ENCODE measurements around the gene MCUB. TPM values are rescaled to one million over a fixed set of nuclear protein-coding genes. Genes with fewer than 3 reads are reported as not detected.

MCUB gene
- total and polyA plus RNA-seq, 3 donors from 2014 or later, result 7.7 to 23.4 (median 20.1) TPM

DNA sequence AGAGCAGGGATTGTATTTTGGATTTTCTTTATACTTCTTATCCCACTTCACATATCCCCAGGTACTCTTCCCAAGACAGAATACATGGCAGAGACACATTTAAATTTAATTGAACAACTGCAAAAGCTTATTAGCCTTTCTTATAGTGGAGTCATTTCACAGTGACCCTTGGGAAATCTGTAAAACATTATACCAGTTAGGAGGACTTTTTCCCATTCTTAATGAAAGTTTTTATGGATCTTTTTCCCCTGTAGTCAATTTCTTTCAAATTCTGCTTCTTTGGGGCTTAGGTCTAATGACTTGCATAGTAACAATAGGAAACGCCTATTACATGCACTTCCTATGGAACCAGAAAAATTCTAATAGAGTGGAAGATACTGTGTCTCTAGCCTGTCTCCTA, 14.6 kb upstream of the MCUB start:
- WGBS, 2 donors, result 94 to 98% methylated on average over 1 of the region's 1 CpG
- H3K27me3 ChIP-seq, result no peaks in the 10 kb centered on the region
- H3K27ac ChIP-seq, result no peak overlapping the region
- no peaks in the 10 kb centered on the region for H3K36me3 ChIP-seq (ENCODE audit: low read depth, missing control alignments)
- H3K4me1 ChIP-seq, result no peaks in the 10 kb centered on the region
- TF ChIP-seq, protein P1, sequence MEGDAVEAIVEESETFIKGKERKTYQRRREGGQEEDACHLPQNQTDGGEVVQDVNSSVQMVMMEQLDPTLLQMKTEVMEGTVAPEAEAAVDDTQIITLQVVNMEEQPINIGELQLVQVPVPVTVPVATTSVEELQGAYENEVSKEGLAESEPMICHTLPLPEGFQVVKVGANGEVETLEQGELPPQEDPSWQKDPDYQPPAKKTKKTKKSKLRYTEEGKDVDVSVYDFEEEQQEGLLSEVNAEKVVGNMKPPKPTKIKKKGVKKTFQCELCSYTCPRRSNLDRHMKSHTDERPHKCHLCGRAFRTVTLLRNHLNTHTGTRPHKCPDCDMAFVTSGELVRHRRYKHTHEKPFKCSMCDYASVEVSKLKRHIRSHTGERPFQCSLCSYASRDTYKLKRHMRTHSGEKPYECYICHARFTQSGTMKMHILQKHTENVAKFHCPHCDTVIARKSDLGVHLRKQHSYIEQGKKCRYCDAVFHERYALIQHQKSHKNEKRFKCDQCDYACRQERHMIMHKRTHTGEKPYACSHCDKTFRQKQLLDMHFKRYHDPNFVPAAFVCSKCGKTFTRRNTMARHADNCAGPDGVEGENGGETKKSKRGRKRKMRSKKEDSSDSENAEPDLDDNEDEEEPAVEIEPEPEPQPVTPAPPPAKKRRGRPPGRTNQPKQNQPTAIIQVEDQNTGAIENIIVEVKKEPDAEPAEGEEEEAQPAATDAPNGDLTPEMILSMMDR (IDR thresholded peaks at IDR 0.05), result no peak
- no peak for TF ChIP-seq POLR2A (IDR thresholded peaks at IDR 0.05)
- H3K4me3 ChIP-seq, result no peak overlapping the region
- no peaks in the 10 kb centered on the region for H3K9me3 ChIP-seq
- DNase-seq, result no peak
- intact Hi-C loops (cut with DNase I; ENCODE audit: low total_unique reads), result no loop called here

DNA sequence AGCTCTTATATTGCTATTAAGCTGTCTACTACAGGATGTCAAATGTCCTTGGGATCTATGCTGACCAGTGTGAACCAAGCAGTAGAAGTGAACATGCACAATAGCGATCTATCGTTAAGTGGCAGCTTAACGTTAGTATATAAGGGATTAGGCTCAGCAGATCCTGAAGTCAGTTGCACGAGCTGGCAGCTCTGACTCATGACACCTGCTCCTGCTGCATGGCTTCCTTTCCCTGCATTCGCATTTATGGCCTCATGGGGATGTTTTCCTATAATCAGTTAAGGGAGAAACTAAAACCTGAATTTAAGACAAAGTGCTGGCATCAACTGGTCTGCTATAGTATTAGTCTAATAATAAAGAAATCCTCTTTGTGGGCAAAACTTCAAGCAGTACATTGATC, 12.7 kb upstream of the MCUB start:
- TF ChIP-seq, protein P1 (IDR thresholded peaks at IDR 0.05), result no peak
- no peak for TF ChIP-seq POLR2A (IDR thresholded peaks at IDR 0.05)
- 79 to 92% methylated on average over 5 of the region's 5 CpGs for WGBS, 2 donors
- Histone ChIP-seq H3K36me3 (ENCODE audit: low read depth, missing control alignments) (no peaks in the 10 kb centered on the region), H3K27ac (no peak overlapping the region), H3K4me3 (no peak overlapping the region), H3K4me1 (no peaks in the 10 kb centered on the region), H3K9me3 (no peaks in the 10 kb centered on the region), H3K27me3 (no peaks in the 10 kb centered on the region)
- intact Hi-C loops (cut with DNase I; ENCODE audit: low total_unique reads), result no loop called here
- DNase-seq, result no peak

DNA sequence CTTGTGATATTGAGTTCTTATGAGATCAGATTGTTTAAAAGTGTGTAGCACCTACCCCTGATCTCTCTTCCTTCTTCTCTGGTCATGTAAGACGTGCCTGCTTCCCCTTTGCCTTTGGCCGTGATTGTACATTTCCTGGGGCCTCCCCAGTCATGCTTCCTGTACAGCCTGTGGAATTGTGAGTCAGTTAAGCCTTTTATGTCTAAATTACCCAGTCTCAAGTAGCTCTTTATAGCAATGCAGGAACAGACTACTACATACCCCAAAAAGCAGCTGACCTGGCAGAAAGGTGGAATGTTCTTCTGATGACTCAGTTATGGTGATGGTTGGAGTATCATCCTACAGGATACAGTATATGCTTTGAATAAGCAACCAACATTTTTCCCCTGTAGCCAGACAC, 11.4 kb upstream of the MCUB start:
- WGBS, 2 donors, result 72 to 86% methylated on average over 2 of the region's 2 CpGs
- intact Hi-C loops (cut with DNase I; ENCODE audit: low total_unique reads), result no loop called here
- Histone ChIP-seq H3K27ac (no peak overlapping the region), H3K27me3 (no peaks in the 10 kb centered on the region), H3K4me3 (no peak overlapping the region), H3K9me3 (no peaks in the 10 kb centered on the region), H3K4me1 (no peaks in the 10 kb centered on the region), H3K36me3 (ENCODE audit: low read depth, missing control alignments) (no peaks in the 10 kb centered on the region)
- no peak for DNase-seq
- no peak for TF ChIP-seq POLR2A (IDR thresholded peaks at IDR 0.05)
- TF ChIP-seq, protein P1 (IDR thresholded peaks at IDR 0.05), result no peak

DNA sequence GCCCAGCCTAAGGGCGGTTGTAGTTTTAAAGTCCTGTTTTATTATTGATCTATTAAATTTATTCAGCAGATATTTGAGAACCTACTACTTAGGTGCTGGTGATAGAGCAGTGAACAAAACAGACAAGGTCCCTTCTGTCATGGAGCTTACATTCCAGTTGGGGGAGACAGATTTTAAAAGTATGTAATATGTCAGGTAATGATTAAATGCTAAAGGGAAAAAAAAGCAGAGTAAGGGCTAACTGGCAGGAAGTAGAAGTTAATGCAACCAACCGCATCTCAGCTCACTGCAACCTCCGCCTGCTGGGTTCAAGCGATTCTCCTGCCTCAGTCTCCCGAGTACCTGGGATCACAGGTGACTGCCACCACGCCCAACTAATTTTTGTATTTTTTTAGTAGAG, 7.8 kb upstream of the MCUB start:
- 92 to 98% methylated on average over 6 of the region's 6 CpGs for WGBS, 2 donors
- no peaks in the 10 kb centered on the region for H3K9me3 ChIP-seq
- TF ChIP-seq, protein P1 (IDR thresholded peaks at IDR 0.05), result no peak
- no peak for TF ChIP-seq POLR2A (IDR thresholded peaks at IDR 0.05)
- no peak for DNase-seq
- H3K4me1 ChIP-seq, result no peaks in the 10 kb centered on the region
- no peaks in the 10 kb centered on the region for H3K36me3 ChIP-seq (ENCODE audit: low read depth, missing control alignments)
- intact Hi-C loops (cut with DNase I; ENCODE audit: low total_unique reads), result loop anchor here (10.0 kb wide), 1 partner anchor 117 kb away; the partner anchor contains the start of gene SEC24B
- H3K4me3 ChIP-seq, result no peak overlapping the region
- no peak overlapping the region for H3K27ac ChIP-seq
- H3K27me3 ChIP-seq, result no peaks in the 10 kb centered on the region

DNA sequence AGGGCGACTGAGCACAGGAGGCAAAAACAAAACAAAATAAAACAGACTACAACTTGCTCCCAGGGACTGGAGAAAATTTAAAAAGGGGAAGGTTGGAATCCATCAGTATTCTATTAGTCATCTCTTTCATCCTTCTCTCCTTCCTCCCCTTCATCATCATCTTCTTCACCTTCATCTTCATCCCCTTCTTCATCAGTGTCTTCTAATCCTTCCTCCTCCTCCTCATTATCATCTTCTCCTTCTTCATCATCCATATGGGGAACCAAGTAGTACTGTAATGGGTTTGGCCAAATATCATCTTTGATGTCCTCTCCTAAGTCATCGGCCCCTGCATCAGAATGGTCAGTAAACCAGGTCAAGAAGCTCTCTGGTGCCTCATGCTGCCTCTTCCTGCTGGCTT, 6.9 kb upstream of the MCUB start:
- no peak for DNase-seq
- TF ChIP-seq POLR2A (IDR thresholded peaks at IDR 0.05), result no peak
- TF ChIP-seq, protein P1 (IDR thresholded peaks at IDR 0.05), result no peak

More for the DNA sequence above, 6.9 kb upstream of the MCUB start:
- intact Hi-C loops (cut with DNase I; ENCODE audit: low total_unique reads), result loop anchor here (10.0 kb wide), 1 partner anchor 118 kb away; the partner anchor contains the start of gene SEC24B
- WGBS, 2 donors, result 94 to 97% methylated on average over 2 of the region's 2 CpGs
- no peaks in the 10 kb centered on the region for H3K9me3 ChIP-seq
- H3K36me3 ChIP-seq (ENCODE audit: low read depth, missing control alignments), result no peaks in the 10 kb centered on the region
- no peaks in the 10 kb centered on the region for H3K27me3 ChIP-seq
- no peak overlapping the region for H3K4me3 ChIP-seq
- H3K4me1 ChIP-seq, result no peaks in the 10 kb centered on the region
- H3K27ac ChIP-seq, result no peak overlapping the region

Measured in testis (tissue), 3 donors.